Endothelial cell of umbilical vein (primary cell): ENCODE results near the gene ANKRD61.

Source experiments
- CTCF ChIP-seq, 2 donors: IDR thresholded peaks; 1 replicate in 1 of 2; 2 replicates in 1 of 2; pipeline ENCODE4 v1.5.1; 2011; ENCODE audit warnings: low read length in 2 of 2, mild to moderate bottlenecking in 2 of 2, moderate library complexity in 2 of 2, control low read depth in 1 of 2, inconsistent platforms in 1 of 2, low read depth in 1 of 2; ENCODE audit not compliant: insufficient read depth in 1 of 2; ENCODE audit errors: extremely low read depth in 1 of 2
- EZH2 ChIP-seq: IDR thresholded peaks from 2 replicates; pipeline ENCODE4 v1.6.1; 2012; ENCODE audit warnings: borderline replicate concordance, low read depth, mild to moderate bottlenecking, moderate library complexity, low read length, inconsistent platforms; ENCODE audit not compliant: severe bottlenecking
- FOS ChIP-seq: IDR thresholded peaks from 2 replicates; pipeline ENCODE4 v1.6.1; 2011; ENCODE audit warnings: mild to moderate bottlenecking, low read length, moderate library complexity, borderline replicate concordance; ENCODE audit not compliant: insufficient read depth
- GATA2 ChIP-seq: IDR thresholded peaks from 2 replicates; pipeline ENCODE4 v1.7.0; 2011; ENCODE audit warnings: low read depth, mild to moderate bottlenecking, moderate library complexity, mixed read lengths, low read length; ENCODE audit not compliant: insufficient read length, insufficient read depth
- JUN ChIP-seq: IDR thresholded peaks from 2 replicates; pipeline ENCODE4 v1.6.1; 2011; ENCODE audit warnings: borderline replicate concordance, low read depth; ENCODE audit not compliant: insufficient read length, insufficient read depth
- MAX ChIP-seq: IDR thresholded peaks from 2 replicates; pipeline ENCODE4 v1.6.1; 2011; ENCODE audit not compliant: insufficient read depth, insufficient read length
- MYC ChIP-seq: IDR thresholded peaks from one replicate; pipeline ENCODE4 v1.6.1; 2011; ENCODE audit warnings: mild to moderate bottlenecking, low read depth, low read length
- POLR2A ChIP-seq: IDR thresholded peaks from 2 replicates; pipeline ENCODE4 v1.6.1; 2012; ENCODE audit warnings: low read depth, mild to moderate bottlenecking, control low read depth, low read length
- POLR2AphosphoS5 ChIP-seq: IDR thresholded peaks from 2 replicates; pipeline ENCODE4 v1.6.1; 2012; ENCODE audit warnings: low read depth, mild to moderate bottlenecking, control low read depth, low read length, moderate library complexity; ENCODE audit not compliant: insufficient read depth

GRCh38 chr7:6008668-6009611, 22.2 kb upstream of the ANKRD61 start, which contains the start of the genes AIMP2 and PMS2:
- TF ChIP-seq CTCF (IDR thresholded peaks at IDR 0.05; ENCODE audit: extremely low read depth in 1 of 2, insufficient read depth in 1 of 2, low read depth in 1 of 2, low read length in 2 of 2), result peak in 1 of 2 donors; percentile 26
- peak; percentile 93 for TF ChIP-seq POLR2A
- TF ChIP-seq EZH2, result no peak
- no peak for TF ChIP-seq JUN
- TF ChIP-seq MAX, result peak; percentile 87
- TF ChIP-seq POLR2AphosphoS5, result peak; percentile 79
- no peak for TF ChIP-seq FOS
- TF ChIP-seq GATA2, result no peak
- TF ChIP-seq MYC, result peak; percentile 61
